ENCODE results near the gene AIPL1.

AIPL1 gene

GRCh38 chr17:6413065-6413464 lies 21.9 kb downstream of the AIPL1 start:
- no peak for DNase-seq

GRCh38 chr17:6408735-6409134 lies 26.2 kb downstream of the AIPL1 start:
- no peak for DNase-seq

- DNase-seq = no peak
These were observed 26.6 kb downstream of the AIPL1 start for GRCh38 chr17:6408276-6408675.

- no peak for DNase-seq
These were observed 32.7 kb downstream of the AIPL1 start for GRCh38 chr17:6402258-6402657.

- DNase-seq = no peak
These were observed 36.0 kb downstream of the AIPL1 start for GRCh38 chr17:6398955-6399354.

GRCh38 chr17:6394055-6394606 lies 40.8 kb downstream of the AIPL1 start:
- DNase-seq = no peak

- DNase-seq = no peak
These were observed 41.5 kb downstream of the AIPL1 start for GRCh38 chr17:6393351-6393952.

- no peak for DNase-seq
These were observed 42.1 kb downstream of the AIPL1 start for GRCh38 chr17:6392609-6393350.

- no peak for DNase-seq
These were observed 46.5 kb downstream of the AIPL1 start for GRCh38 chr17:6388416-6388815.

- no peak for DNase-seq
These were observed 47.1 kb downstream of the AIPL1 start for GRCh38 chr17:6387858-6388257.

GRCh38 chr17:6387442-6387841 lies 47.5 kb downstream of the AIPL1 start:
- no peak for DNase-seq

GRCh38 chr17:6386041-6386630 lies 48.8 kb downstream of the AIPL1 start:
- DNase-seq = no peak

GRCh38 chr17:6384481-6384880 lies 50.4 kb downstream of the AIPL1 start:
- no peak for DNase-seq

GRCh38 chr17:6381526-6382465 lies 53.1 kb downstream of the AIPL1 start:
- DNase-seq = no peak

- no peak for DNase-seq
These were observed 53.9 kb downstream of the AIPL1 start for GRCh38 chr17:6380915-6381438.

GRCh38 chr17:6377906-6378305 lies 57.0 kb downstream of the AIPL1 start:
- DNase-seq = no peak

GRCh38 chr17:6376931-6377361 lies 58.0 kb downstream of the AIPL1 start:
- DNase-seq = no peak

GRCh38 chr17:6374761-6375312 lies 60.1 kb downstream of the AIPL1 start:
- no peak for DNase-seq

- no peak for DNase-seq
These were observed 60.6 kb downstream of the AIPL1 start for GRCh38 chr17:6374271-6374691.

All from activated T-cell treated with anti-CD3 and anti-CD28 coated beads, Interleukin-2, amount 50 U/mL, for 1 hour (primary cell).